GM12872 (cell line): Measurements from ENCODE around the gene SDF4.

Source experiments
- CTCF ChIP-seq: IDR thresholded peaks from 3 replicates; pipeline ENCODE4 v1.5.1; 2011; ENCODE audit warnings: low read depth, mild to moderate bottlenecking, low read length, moderate library complexity; ENCODE audit not compliant: insufficient read depth

The SDF4 gene

GRCh38 chr1:1264026-1264425 lies 32.2 kb upstream of the SDF4 start:
- no peak for TF ChIP-seq CTCF

DNA sequence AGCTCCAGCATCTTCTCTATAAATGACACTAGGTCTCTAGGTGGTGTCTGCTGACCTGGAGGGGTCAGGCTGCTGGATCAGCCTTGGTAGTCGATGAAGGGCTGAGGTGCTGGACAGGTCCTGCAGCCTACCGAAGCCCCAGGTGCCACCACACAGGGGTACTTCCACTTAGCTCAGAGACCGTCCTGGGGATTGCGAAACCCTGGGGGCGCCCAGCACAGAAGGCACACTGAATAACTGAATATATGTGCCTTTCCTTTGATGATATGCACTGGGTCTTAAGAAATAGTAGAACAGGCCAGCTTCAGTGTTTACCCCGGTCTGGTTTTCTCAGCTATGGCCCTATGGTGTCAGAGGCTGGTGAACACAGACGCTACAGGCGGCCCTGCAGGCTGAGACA lies 31.0 kb upstream of the SDF4 start:
- no peak for TF ChIP-seq CTCF

DNA sequence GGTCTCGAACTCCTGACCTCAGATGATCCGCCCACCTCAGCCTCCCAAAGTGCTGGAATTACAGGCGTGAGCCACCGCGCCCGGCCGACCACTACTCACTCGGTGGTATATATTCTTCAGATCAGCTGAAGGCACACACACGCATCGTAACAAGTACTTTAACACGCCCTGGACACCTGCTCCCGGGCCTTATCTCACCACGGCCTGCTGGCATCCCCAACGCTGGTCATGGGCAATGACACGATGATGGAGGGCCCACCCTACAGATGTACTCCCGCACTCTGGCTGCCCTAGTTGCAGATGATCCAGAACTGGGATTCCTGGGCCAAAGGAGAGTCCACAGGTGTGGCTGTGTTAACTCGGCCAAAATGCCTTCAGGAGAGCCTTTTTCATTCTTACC lies 30.3 kb upstream of the SDF4 start:
- no peak for TF ChIP-seq CTCF

DNA sequence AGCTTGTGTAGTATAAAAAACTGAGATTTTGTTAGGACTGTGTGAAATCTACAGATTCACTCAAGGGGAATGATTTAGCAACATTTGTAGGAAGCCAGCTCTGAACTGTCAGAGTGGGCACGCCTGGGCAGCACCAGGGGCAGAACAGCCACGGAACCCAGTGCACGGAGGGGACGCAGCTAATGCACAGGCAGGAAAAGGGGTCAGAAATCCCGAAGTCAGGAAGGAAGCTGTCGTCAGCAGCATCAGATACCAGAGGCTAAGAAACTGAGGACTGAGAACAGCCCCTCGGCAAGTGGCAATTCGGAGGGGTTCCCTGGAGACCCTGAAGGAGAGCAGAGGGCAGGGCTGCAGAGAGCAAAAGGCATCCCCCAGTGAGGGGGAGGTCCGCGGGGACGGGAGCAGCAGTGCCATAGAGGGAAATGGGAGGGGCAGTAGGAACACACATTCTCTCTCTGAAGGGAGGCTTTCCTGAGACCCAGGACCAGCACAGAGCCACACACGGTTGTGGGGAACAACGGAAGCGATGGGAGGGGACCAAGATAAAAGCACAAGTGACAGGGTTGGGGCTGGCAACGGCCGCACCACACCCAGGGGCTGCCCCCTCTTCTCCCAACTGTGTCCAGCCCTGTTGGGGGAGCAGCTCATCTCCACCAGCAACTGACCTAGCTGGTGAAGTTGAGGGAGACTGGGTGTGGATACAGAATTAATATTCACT lies 29.2 kb upstream of the SDF4 start:
- TF ChIP-seq CTCF, result no peak

DNA sequence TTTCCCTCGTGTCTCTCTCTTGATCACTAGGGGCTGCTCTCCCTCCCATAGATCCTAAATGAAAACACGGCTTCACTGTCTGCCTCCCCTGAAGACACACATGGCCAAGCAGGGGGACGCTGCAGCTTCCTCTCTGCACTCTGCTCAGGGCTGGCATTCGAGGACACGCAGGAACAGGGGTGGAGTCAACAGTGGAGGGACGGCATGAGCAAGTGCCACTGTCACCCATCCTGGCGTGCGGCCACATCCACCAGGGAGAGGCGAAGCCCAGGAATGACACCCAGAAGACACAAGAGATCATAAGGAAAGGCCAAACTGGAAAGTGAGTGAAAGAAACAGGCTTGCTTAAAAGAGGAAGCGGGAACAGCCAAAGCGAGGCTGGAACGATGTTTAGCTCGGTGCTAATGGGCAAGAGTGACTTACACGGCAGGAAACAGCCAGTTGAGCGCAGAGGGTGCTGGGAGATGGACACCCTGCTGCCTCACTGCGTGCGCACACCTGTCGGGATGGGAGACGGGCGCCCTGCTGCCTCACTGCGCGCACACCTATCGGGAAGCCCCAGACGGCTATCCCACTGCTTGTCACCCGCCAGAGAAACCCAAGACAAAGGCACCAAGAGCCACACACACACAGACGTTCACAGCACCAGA lies 28.3 kb upstream of the SDF4 start:
- no peak for TF ChIP-seq CTCF

DNA sequence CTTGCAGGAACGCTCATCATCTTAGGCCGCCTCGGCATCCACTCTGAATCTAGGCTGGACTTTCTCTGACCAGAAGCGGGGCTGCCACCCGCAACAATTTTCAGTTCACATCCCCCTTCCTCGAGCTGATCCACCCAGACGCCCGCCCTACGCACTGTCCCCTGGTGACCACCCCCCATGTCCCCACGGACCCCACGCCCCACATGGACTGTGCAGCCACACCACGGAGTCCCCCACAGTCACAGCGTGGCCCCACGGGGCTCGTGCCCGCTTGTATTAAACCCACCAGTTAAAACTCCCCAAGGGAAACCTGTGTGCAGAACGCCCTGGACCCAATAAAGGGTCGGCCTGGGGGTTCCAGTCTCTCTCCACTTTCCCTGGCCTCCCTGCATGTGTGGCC lies 27.7 kb upstream of the SDF4 start:
- no peak for TF ChIP-seq CTCF

DNA sequence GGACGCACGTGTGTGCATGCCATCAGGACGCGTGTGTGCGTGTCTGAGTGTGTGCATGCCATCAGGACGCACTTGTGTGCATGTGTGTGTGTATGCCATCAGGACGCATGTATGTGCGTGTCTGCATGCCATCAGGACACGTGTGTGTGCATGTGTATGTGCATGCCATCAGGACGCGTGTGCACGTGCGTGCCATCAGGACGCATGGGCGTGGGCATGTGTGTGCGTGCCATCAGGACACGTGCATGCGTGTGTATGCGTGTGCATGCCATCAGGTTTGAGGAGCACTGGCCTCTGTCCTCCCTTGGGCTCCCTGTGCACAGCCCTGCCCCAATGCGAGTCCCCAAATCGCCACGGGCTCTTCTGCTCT lies 27.3 kb upstream of the SDF4 start:
- no peak for TF ChIP-seq CTCF
